ENCODE measurements around the gene DGKB.

Gene DGKB

DNA sequence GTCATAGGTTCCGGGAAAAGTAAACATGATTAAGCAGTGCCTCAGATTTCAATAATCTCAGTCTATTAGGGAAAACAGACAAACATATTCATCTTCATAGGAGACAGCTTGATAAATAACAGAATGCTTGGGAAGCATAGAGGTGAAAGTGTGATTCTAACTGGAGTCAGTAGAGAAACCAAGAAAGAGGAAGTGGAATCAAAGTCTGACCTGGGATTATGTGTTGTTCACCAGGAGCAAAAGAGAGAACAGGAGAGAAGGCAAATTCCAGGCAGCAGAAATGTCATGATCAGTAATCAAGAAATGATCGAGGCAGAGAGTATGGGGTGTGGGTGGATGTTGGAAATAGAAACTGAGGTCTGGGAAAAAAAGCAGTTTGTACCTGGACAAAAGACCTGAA lies 43.7 kb downstream of the DGKB start:
- DNase-seq, result no peak

DNA sequence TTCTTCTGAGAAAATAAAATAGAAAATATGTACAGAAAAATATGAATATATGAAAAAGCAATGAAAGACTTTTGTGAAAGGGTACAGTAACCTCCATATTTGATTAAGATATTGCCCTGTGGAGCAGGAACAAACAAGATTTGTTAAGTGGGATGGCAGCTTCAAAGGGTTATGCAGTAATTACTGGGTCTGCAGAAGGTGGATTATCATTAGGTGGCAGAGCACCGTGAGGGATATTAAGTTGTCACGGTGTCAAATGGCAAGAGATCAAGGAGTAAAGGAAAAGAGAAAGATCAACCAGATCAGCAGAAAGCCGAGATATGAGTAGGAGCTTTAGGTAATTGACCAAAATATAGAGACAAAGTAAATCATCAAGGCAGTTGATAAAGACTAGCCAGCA lies 44.1 kb downstream of the DGKB start:
- DNase-seq, result no peak

GRCh38 chr7:14855033-14855794 lies 47.3 kb downstream of the DGKB start:
- DNase-seq, result no peak

GRCh38 chr7:14854471-14854870 lies 48.1 kb downstream of the DGKB start:
- DNase-seq, result no peak

DNA sequence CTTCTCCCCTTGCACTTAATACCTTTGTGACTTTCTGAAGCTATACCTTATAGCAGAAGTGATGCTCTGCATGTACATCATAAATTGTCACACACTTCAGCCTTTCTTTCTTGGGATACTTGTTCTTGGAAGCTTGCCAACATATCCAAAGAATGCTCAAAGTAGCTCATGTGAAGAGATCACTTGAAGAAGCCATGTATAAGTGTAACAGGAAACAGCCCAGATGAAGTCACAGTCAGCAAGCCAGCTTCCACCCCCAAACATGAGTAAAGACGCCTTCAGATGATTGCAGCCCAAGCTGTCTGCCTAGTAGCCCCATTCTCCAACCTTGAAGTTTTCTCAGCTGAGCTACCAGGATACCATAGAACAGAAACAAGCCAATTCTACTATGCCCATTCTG lies 50.9 kb downstream of the DGKB start:
- DNase-seq, result no peak

GRCh38 chr7:14850039-14850438 lies 52.5 kb downstream of the DGKB start:
- no peak for DNase-seq

DNA sequence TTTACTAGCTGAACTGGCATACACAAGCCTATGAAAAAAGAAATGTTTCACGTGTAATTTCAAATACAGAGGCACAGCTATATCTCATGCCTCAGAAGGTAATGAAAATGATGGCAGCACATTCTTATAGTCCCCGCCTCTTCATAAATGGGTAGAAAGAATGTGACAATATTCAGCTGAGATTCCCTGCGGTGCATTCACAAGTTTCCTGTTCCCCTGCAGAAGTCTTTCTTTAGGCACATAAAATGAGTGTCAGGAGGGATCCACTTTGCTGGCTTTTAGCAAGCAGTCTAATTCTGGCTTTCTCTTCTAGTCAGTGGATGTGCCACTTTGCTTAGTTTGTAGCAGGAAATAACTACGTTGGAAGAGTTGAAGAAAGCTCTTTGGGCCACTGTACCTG lies 56.1 kb downstream of the DGKB start:
- DNase-seq, result no peak

GRCh38 chr7:14843755-14844154 lies 58.8 kb downstream of the DGKB start:
- no peak for DNase-seq

GRCh38 chr7:14842523-14842922 lies 60.0 kb downstream of the DGKB start:
- DNase-seq, result no peak

GRCh38 chr7:14841869-14842268 lies 60.7 kb downstream of the DGKB start:
- no peak for DNase-seq

DNA sequence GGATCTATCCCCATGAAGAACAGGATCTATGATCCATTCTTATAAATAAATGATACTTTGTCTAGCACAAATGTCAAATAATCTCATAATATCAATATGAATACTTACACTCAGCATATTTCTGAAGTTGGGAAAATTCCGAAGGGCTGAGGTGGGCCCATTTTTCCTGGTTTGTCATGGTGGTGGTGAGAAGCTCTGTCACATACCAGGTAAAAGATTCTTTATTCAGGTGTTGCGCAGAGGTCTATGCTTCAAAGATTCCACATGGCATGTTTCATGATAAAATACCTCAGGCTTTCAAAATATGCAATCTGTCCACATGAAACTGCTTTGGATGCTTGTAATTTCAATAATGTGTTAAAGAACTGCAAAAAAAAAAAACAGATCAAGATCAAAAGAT lies 61.5 kb downstream of the DGKB start:
- DNase-seq, result no peak

DNA sequence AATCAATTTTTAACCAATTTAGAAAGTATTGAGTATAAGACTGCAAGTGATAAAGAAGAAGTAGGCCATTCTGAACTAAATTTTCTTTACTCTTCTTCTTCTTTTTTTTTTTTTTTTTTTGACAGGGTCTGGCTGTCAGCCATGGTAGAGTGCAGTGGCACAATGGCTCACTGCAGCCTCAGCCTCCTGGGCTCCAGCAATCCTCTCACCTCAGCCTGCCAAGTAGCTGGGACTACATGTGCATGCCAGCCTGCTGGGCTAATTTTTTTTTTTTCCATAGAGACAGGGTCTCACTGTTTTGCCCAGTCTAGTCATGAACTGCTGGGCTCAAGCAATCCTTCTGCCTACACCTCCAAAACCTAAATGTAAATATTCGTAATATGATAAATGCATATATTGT lies 63.2 kb downstream of the DGKB start:
- DNase-seq, result no peak

- no peak for DNase-seq
Observed at GRCh38 chr7:14837216-14837615, 65.3 kb downstream of the DGKB start.

- DNase-seq, result no peak
Observed at GRCh38 chr7:14836571-14837189, 65.9 kb downstream of the DGKB start.

DNA sequence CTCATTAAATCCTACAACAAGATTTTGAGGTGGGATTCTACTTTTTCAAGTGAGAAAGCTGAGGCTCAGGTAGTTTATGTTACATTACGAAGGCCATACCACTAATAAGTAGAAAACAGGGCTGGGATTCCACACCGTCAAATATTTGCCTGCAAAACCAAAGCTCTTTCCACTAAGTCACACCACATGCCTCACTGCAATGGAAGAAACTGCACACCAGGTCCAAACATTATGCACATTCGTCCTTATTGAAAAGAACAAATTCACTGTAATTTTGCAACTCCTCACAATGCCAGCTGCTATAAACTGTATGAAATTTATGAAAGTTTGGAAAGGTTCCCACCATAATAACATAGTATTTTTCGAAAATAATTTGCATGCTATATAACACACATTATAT lies 66.5 kb downstream of the DGKB start:
- no peak for DNase-seq

DNA sequence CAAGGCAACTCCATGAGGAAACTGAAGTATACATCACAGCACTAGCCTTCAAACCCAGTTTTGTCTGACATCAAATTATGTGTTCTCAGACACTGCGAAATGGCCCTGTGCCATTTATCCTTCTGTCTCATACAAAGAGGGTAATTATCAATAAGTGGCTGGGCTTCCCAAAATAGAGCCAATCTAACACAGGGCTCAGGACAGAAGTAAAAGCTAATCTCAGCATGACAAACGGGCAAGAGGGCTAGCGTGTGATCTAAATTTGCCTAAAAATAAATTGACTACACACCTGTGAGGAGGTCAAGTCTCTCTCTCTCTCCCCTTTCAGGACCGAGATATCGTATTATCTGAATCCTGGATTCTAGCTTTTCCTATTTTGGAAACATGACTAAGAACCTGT lies 67.2 kb downstream of the DGKB start:
- no peak for DNase-seq

DNA sequence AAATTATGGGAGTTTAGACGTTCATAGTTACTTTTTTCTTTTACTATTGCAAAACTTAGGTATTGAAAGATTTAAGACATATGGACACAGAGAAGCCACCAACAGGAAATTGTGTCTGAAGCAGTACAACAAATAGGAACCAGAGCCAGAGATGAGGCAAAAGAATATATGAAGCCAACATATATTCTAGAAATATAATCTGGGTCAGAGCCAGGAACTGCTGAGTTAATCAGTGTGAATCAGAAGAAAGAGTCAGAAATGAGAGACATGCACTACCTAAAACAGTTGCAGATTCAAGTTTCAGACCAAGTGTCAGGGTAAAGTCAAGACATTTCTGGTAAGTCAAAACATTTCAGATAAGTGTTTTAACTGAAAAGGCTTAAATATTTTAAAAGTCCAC lies 67.7 kb downstream of the DGKB start:
- DNase-seq, result no peak

DNA sequence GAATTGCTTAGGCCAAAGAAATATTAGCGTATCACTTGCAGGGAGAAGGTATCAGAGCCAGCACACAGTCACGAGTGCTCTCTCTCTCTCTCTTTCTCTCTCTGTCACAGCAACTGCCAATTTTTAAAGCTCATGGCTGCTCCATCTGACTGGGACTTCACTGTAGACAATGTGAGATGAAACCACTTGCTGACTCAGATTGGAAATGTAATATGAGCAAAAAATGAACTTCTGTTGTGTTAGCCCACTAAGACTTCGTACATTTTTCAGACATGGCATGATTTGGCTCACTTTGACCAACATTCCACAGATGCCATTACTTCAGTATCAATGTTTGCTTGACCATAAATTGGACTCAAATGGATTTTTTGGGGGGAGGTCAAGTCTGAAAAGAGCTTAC lies 68.1 kb downstream of the DGKB start:
- no peak for DNase-seq

DNA sequence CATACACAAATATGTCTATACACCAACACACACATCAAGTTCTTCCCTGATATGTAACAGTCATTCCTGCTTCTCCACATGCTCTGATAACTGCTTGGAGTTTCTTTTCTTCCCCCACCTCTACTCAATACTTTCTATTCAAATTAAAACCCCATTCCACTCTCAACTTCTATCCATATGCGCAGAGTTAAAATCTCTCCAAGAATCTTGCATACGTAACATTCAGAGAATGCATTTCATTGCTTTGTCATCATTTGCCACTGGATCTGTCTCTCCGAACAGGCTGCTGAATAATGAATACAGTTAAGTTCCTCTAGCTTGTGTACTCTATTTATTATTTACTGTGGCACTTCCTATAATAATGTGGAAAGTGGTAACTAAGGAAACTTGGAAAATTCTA lies 68.8 kb downstream of the DGKB start:
- no peak for DNase-seq

DNA sequence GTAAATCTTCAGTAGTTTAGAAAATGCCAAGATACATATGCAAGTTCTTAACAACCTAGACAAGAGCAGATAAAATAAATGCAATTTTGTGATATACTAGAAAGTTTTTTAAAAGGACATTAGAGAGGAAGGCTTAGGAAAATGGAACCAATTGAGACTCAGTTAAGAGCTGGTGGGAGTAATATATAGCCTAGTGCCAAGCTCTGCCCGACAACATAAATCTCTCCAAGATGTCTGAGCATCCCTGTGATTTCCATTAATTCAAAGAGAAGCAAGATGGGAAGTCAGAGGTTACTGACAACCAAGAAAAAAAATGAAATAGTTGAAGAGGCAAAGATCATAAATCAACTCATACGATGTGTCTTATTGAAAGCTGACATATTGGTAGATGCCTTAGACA lies 74.5 kb downstream of the DGKB start:
- no peak for DNase-seq

- DNase-seq, result no peak
Observed at GRCh38 chr7:14826426-14826825, 76.1 kb downstream of the DGKB start.

- no peak for DNase-seq
Observed at GRCh38 chr7:14825912-14826311, 76.6 kb downstream of the DGKB start.

- no peak for DNase-seq
Observed at GRCh38 chr7:14822481-14822854, 80.1 kb downstream of the DGKB start.

DNA sequence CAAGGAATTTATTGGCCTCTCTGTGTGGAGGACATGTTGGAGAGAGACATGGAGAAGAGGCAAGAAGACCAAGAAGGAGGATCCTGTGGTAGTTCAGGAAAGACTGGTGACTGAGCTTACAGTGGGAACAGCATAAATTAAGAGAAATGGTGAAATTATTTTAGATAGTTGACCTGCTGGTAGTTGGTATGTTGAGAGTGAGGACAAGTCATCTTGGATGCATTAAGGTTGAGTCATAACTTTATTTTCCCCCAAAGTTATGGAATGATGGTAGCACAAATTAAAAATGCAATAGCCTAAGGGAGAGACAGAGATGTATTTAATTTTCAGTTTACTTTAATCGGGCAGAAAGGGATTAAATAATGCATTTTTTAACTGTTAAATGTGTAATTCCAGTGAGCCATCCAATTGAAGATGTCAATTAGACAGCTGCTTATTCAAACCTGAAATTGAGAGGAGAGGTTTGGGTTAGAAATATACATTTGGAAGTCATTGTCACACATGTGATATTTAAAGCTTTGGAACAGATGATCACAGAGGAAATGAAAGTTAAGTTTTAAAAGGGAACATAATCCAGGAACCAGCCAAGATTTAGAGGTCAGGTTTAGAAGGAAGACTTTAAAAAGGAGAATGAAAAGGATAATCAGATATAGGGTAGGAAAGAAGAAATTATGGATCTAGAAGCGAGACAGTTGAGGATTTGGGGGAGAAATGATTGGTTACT lies 80.6 kb downstream of the DGKB start:
- DNase-seq, result no peak
